SH-SY5Y (cell line): Measurements from ENCODE around the gene MTMR11.

ENCODE experiments used
- GATA2 ChIP-seq: IDR thresholded peaks from 2 replicates; pipeline ENCODE4 v1.6.1; 2011; ENCODE audit warnings: mild to moderate bottlenecking, low read depth, low read length
- GATA3 ChIP-seq: IDR thresholded peaks from 2 replicates; pipeline ENCODE4 v1.6.1; 2011; ENCODE audit warnings: low read depth, mild to moderate bottlenecking, low read length, moderate library complexity

DNA sequence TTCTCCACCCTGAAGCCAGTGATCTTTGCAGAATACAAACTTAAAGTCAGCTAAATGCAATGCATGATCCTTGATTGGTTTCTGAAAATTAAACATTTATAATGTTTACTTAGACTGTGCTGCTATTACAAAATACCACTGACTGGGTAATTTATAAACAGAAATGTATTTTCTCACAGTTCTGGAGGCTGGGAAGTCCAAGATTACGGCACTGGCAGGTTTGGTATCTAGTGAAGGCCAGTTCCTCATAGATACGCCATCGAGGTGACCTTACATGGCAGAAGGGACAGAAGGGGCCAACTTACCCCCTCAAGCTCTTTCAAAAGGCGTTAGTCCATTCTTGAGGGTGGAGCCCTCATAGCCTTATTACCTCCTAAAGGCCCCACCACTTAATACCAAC lies 40.1 kb downstream of the MTMR11 start:
- TF ChIP-seq GATA2 (no peak), GATA3 (no peak)
